Mesenchymal stem cell (in vitro differentiated cells and primary cell): ENCODE results near the gene DGCR8.

Experiments
- DNase-seq: peaks from one replicate; pipeline ENCODE4 v3.0.0-alpha.2; 2013
- H2AFZ ChIP-seq: one replicate; pipeline ENCODE4 v1.6.1; 2013; ENCODE audit warnings: low read depth, mild to moderate bottlenecking, control low read depth, inconsistent platforms, low read length, moderate library complexity
- H2AK5ac ChIP-seq: 2 replicates; pipeline ENCODE4 v1.6.1; 2013; ENCODE audit warnings: low read length, moderate library complexity, mild to moderate bottlenecking, inconsistent platforms; ENCODE audit not compliant: severe bottlenecking
- H2BK120ac ChIP-seq: one replicate; pipeline ENCODE4 v1.6.1; 2013; ENCODE audit warnings: low read depth, mild to moderate bottlenecking, inconsistent platforms, low read length, moderate library complexity
- H2BK12ac ChIP-seq, 2 experiments: one replicate each; pipeline ENCODE4 v1.6.1; 2013; ENCODE audit warnings: inconsistent platforms in 2 of 2, low read length in 2 of 2, mild to moderate bottlenecking in 2 of 2, moderate library complexity in 2 of 2, control low read depth in 1 of 2
- H2BK15ac ChIP-seq: one replicate; pipeline ENCODE4 v1.6.1; 2013; ENCODE audit warnings: mild to moderate bottlenecking, low read depth, inconsistent platforms; ENCODE audit not compliant: poor library complexity, severe bottlenecking
- H2BK5ac ChIP-seq: 2 replicates; pipeline ENCODE4 v1.6.1; 2013; ENCODE audit warnings: low read depth, mild to moderate bottlenecking, low read length, control low read depth, inconsistent platforms; ENCODE audit not compliant: poor library complexity, severe bottlenecking
- H3K14ac ChIP-seq, 2 experiments: one replicate each; pipeline ENCODE4 v1.6.1; 2013; ENCODE audit warnings: inconsistent platforms in 2 of 2, low read length in 2 of 2, control low read depth in 1 of 2, mild to moderate bottlenecking in 1 of 2, moderate library complexity in 1 of 2
- H3K18ac ChIP-seq, 2 experiments: one replicate each; pipeline ENCODE4 v1.6.1; 2013; ENCODE audit warnings: inconsistent platforms in 2 of 2, low read length in 2 of 2, control low read depth in 1 of 2, low read depth in 1 of 2, mild to moderate bottlenecking in 1 of 2
- H3K23ac ChIP-seq, 2 experiments: one replicate each; pipeline ENCODE4 v1.6.1; 2013; ENCODE audit warnings: inconsistent platforms in 2 of 2, low read length in 2 of 2, mild to moderate bottlenecking in 2 of 2, moderate library complexity in 2 of 2, control low read depth in 1 of 2
- H3K27ac ChIP-seq: 2 replicates; pipeline ENCODE4 v1.5.1; 2013; ENCODE audit warnings: mild to moderate bottlenecking, moderate library complexity, low read length, control low read depth, inconsistent platforms; ENCODE audit not compliant: poor library complexity, severe bottlenecking
- H3K27me3 ChIP-seq, 2 experiments: 2 replicates each; pipeline versions ENCODE4 v1.6.1 to v1.7.0; 2013; ENCODE audit warnings: low read length in 2 of 2, mild to moderate bottlenecking in 2 of 2, moderate library complexity in 2 of 2, control low read depth in 1 of 2, inconsistent platforms in 1 of 2; ENCODE audit not compliant: control insufficient read depth in 1 of 2, insufficient read depth in 1 of 2
- H3K36me3 ChIP-seq, 2 experiments: 2 replicates each; pipeline versions ENCODE4 v1.6.1 to v1.7.0; 2013; ENCODE audit warnings: low read length in 2 of 2, control low read depth in 1 of 2, inconsistent platforms in 1 of 2, low read depth in 1 of 2, mild to moderate bottlenecking in 1 of 2; ENCODE audit not compliant: insufficient read depth in 2 of 2, control insufficient read depth in 1 of 2
- H3K4ac ChIP-seq, 2 experiments: one replicate each; pipeline ENCODE4 v1.6.1; 2013; ENCODE audit warnings: inconsistent platforms in 2 of 2, low read length in 2 of 2, mild to moderate bottlenecking in 2 of 2, moderate library complexity in 2 of 2, control low read depth in 1 of 2, low read depth in 1 of 2
- H3K4me1 ChIP-seq: 2 replicates; pipeline ENCODE4 v1.6.1; 2013; ENCODE audit warnings: low read depth, low read length, control low read depth; ENCODE audit not compliant: control insufficient read depth, insufficient read depth
- H3K4me2 ChIP-seq: 2 replicates; pipeline ENCODE4 v1.6.1; 2013; ENCODE audit warnings: low read length, mild to moderate bottlenecking, inconsistent platforms; ENCODE audit not compliant: poor library complexity, severe bottlenecking
- H3K4me3 ChIP-seq, 2 experiments: 2 replicates each; pipeline versions ENCODE4 v1.5.1 to v1.7.0; 2013; ENCODE audit warnings: low read length in 2 of 2, mild to moderate bottlenecking in 2 of 2, control low read depth in 1 of 2, low read depth in 1 of 2; ENCODE audit not compliant: insufficient read depth in 1 of 2
- H3K79me1 ChIP-seq: replicated peaks from 2 replicates; pipeline ENCODE4 v1.6.1; 2013; ENCODE audit warnings: mild to moderate bottlenecking, control low read depth, low read length, inconsistent platforms; ENCODE audit not compliant: poor library complexity, severe bottlenecking
- H3K9ac ChIP-seq: 2 replicates; pipeline ENCODE4 v1.7.0; 2013; ENCODE audit warnings: mild to moderate bottlenecking, low read length, moderate library complexity
- H3K9me3 ChIP-seq: 2 replicates; pipeline ENCODE4 v1.7.0; 2013; ENCODE audit warnings: mild to moderate bottlenecking, low read length; ENCODE audit not compliant: control insufficient read depth
- H4K8ac ChIP-seq: one replicate; pipeline ENCODE4 v1.6.1; 2013; ENCODE audit warnings: inconsistent platforms, mild to moderate bottlenecking, low read length, moderate library complexity
- H4K91ac ChIP-seq: one replicate; pipeline ENCODE4 v1.6.1; 2013; ENCODE audit warnings: mild to moderate bottlenecking, low read length, inconsistent platforms
- WGBS: methylation state at CpG from one replicate; pipeline ENCODE4 v1.1.7; 2013; ENCODE audit warnings: mixed read lengths; 5-methylcytosine and 5-hydroxymethylcytosine counted together

The DGCR8 gene

GRCh38 chr22:20062766-20063083 is 17.3 kb upstream of the DGCR8 start:
- H2BK5ac ChIP-seq: no peak overlapping the region
- WGBS: 75% methylated on average over 11 of the region's 11 CpGs
- DNase-seq: peak; percentile 47

GRCh38 chr22:20063271-20064139 is 16.5 kb upstream of the DGCR8 start:
- Histone ChIP-seq H3K4me2 (no peak overlapping the region), H2BK12ac (no peak overlapping the region), H2AK5ac (no peak overlapping the region), H3K4me1 (peaks cover 16% of the 10 kb centered on the region), H3K9me3 (no peaks in the 10 kb centered on the region), H2AFZ (no peak overlapping the region), H3K23ac (no peak overlapping the region), H3K27me3 (no peaks in the 10 kb centered on the region), H2BK120ac (no peak overlapping the region), H3K4me3 (no peak overlapping the region), H3K4ac (no peak overlapping the region), H3K27ac (no peak overlapping the region), H2BK5ac (no peak overlapping the region), H2BK15ac (no peak overlapping the region), H3K18ac (no peak overlapping the region), H3K36me3 (peaks cover 55 to 61% of the 10 kb centered on the region in 2 experiments), H4K8ac (peak overlapping the region; percentile 12), H3K9ac (no peak overlapping the region), H3K79me1 (peaks cover 2% of the 10 kb centered on the region), H3K14ac (no peak overlapping the region), H4K91ac (no peak overlapping the region)
- 95% methylated on average over 27 of the region's 27 CpGs for WGBS
- no peak for DNase-seq

More at GRCh38 chr22:20062766-20063083, 17.3 kb upstream of the DGCR8 start:
- Histone ChIP-seq H2BK120ac (no peak overlapping the region), H3K18ac (no peak overlapping the region), H3K36me3 (peaks cover 59 to 62% of the 10 kb centered on the region in 2 experiments), H3K4me1 (peaks cover 16% of the 10 kb centered on the region), H3K4me3 (no peak overlapping the region), H4K91ac (no peak overlapping the region), H4K8ac (no peak overlapping the region), H3K4me2 (no peak overlapping the region), H2BK12ac (no peak overlapping the region), H2BK15ac (no peak overlapping the region), H3K4ac (no peak overlapping the region), H2AFZ (no peak overlapping the region), H3K27me3 (no peaks in the 10 kb centered on the region), H3K23ac (no peak overlapping the region), H3K14ac (no peak overlapping the region), H3K9ac (no peak overlapping the region), H3K27ac (no peak overlapping the region), H2AK5ac (no peak overlapping the region), H3K9me3 (no peaks in the 10 kb centered on the region), H3K79me1 (peaks cover 2% of the 10 kb centered on the region)

GRCh38 chr22:20064140-20064480 is 15.9 kb upstream of the DGCR8 start:
- H3K27ac ChIP-seq: no peak overlapping the region
- no peak for DNase-seq
- peaks cover 2% of the 10 kb centered on the region for H3K79me1 ChIP-seq
- H2BK15ac ChIP-seq: no peak overlapping the region
- H3K9me3 ChIP-seq: no peaks in the 10 kb centered on the region
- H3K4me3 ChIP-seq: no peak overlapping the region
- H4K91ac ChIP-seq: no peak overlapping the region
- H3K18ac ChIP-seq: no peak overlapping the region
- no peak overlapping the region for H2AK5ac ChIP-seq
- peaks cover 16% of the 10 kb centered on the region for H3K4me1 ChIP-seq
- H4K8ac ChIP-seq: no peak overlapping the region
- WGBS: 91% methylated on average over 3 of the region's 3 CpGs
- H3K4me2 ChIP-seq: no peak overlapping the region
- no peak overlapping the region for H2AFZ ChIP-seq
- no peak overlapping the region for H3K9ac ChIP-seq
- no peaks in the 10 kb centered on the region for H3K27me3 ChIP-seq
- H3K14ac ChIP-seq: no peak overlapping the region
- peaks cover 48 to 61% of the 10 kb centered on the region in 2 experiments for H3K36me3 ChIP-seq
- H3K4ac ChIP-seq: no peak overlapping the region
- no peak overlapping the region for H2BK12ac ChIP-seq
- H2BK5ac ChIP-seq: no peak overlapping the region
- H2BK120ac ChIP-seq: no peak overlapping the region
- H3K23ac ChIP-seq: no peak overlapping the region

- Histone ChIP-seq H4K8ac (no peak overlapping the region), H3K4me3 (no peak overlapping the region), H3K79me1 (peaks cover 2% of the 10 kb centered on the region), H3K14ac (no peak overlapping the region), H3K4me2 (no peak overlapping the region), H3K9ac (no peak overlapping the region), H2AFZ (no peak overlapping the region), H4K91ac (peak overlapping the region; percentile 34), H3K9me3 (no peaks in the 10 kb centered on the region), H2BK120ac (no peak overlapping the region), H3K4me1 (peaks cover 16% of the 10 kb centered on the region), H2BK15ac (no peak overlapping the region), H3K18ac (no peak overlapping the region), H2BK5ac (no peak overlapping the region), H2AK5ac (no peak overlapping the region), H3K23ac (no peak overlapping the region), H3K27me3 (no peaks in the 10 kb centered on the region), H3K4ac (no peak overlapping the region), H2BK12ac (no peak overlapping the region), H3K27ac (no peak overlapping the region), H3K36me3 (peaks cover 45 to 61% of the 10 kb centered on the region in 2 experiments)
- no peak for DNase-seq
- 98% methylated on average over 18 of the region's 18 CpGs for WGBS
Observed at GRCh38 chr22:20064545-20065262, 15.3 kb upstream of the DGCR8 start.
